ENCODE data around the gene B3GNT7. TPM values are rescaled to one million over a fixed set of nuclear protein-coding genes. Genes with fewer than 3 reads are reported as not detected.

B3GNT7 gene
- total and polyA plus RNA-seq, 2 experiments from 2014 or later = 44.2 to 89.4 TPM

DNA sequence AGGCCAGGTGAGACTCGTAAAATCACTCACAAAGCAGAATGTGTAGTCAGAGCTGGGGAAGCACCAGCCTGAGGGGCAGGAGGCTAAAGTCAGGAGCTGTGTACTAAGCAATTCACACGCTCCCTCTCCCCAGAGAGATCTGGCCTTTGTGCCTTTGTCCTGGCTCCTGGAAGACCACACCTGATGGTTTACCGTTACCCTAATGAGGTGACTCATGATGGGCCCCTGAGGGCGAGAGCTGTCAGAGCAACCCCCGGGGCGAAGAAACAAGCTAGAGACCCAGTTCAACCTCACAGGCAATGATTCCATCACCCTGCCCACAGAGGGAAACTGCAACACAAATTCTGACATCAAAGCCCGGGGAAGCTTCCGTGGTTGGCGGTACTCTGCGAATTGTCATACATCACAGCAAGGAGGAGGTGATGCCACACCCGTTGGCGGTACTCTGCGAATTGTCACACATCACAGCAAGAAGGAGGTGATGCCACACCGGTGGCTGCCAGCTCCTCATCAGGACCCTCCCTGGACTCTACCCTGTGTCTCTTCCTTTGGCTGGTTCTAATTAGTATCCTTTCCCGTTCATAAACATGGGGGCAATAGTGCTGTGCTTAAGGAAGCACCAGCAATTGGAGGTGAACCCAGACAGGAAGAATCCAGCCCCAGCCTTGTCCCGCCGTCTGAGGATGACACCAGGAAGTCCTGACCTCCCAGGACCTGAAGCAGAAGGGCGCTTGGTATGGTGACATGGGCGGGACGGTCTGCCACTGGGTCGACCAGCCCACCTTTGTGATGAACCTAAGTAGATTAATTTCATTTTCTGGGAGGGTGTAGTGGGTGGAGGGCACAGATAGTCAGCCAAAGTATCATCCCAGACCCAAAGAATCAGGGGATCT, 30.5 kb downstream of the B3GNT7 start:
- H3K4me1 Mint-ChIP-seq = peaks cover 21% of the 10 kb centered on the region
- H3K27me3 ChIP-seq (ENCODE audit: insufficient read depth) = no peaks in the 10 kb centered on the region
- TF ChIP-seq, protein P1, sequence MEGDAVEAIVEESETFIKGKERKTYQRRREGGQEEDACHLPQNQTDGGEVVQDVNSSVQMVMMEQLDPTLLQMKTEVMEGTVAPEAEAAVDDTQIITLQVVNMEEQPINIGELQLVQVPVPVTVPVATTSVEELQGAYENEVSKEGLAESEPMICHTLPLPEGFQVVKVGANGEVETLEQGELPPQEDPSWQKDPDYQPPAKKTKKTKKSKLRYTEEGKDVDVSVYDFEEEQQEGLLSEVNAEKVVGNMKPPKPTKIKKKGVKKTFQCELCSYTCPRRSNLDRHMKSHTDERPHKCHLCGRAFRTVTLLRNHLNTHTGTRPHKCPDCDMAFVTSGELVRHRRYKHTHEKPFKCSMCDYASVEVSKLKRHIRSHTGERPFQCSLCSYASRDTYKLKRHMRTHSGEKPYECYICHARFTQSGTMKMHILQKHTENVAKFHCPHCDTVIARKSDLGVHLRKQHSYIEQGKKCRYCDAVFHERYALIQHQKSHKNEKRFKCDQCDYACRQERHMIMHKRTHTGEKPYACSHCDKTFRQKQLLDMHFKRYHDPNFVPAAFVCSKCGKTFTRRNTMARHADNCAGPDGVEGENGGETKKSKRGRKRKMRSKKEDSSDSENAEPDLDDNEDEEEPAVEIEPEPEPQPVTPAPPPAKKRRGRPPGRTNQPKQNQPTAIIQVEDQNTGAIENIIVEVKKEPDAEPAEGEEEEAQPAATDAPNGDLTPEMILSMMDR (conservative IDR thresholded peaks at IDR 0.05; ENCODE audit: low read depth in 2 of 2) = no peak
- TF ChIP-seq REST (IDR thresholded peaks at IDR 0.05; ENCODE audit: unreplicated experiment) (no peak), JUNB (IDR thresholded peaks at IDR 0.05; ENCODE audit: unreplicated experiment) (no peak), NANOG (IDR thresholded peaks at IDR 0.05; ENCODE audit: borderline replicate concordance) (no peak), STAT1 (IDR thresholded peaks at IDR 0.05; ENCODE audit: unreplicated experiment) (no peak), CREB1 (CRISPR knock-in tag; IDR thresholded peaks at IDR 0.05; ENCODE audit: low read depth) (no peak), POLR2AphosphoS5 (IDR thresholded peaks at IDR 0.05; ENCODE audit: low read depth) (no peak), EZH2phosphoT487 (IDR thresholded peaks at IDR 0.05; ENCODE audit: unreplicated experiment) (no peak), ZNF114 (CRISPR knock-in tag; IDR thresholded peaks at IDR 0.05) (no peak), ZNF331 (CRISPR knock-in tag; IDR thresholded peaks at IDR 0.05; ENCODE audit: low read depth) (no peak)
- TF ChIP-seq, protein P2, sequence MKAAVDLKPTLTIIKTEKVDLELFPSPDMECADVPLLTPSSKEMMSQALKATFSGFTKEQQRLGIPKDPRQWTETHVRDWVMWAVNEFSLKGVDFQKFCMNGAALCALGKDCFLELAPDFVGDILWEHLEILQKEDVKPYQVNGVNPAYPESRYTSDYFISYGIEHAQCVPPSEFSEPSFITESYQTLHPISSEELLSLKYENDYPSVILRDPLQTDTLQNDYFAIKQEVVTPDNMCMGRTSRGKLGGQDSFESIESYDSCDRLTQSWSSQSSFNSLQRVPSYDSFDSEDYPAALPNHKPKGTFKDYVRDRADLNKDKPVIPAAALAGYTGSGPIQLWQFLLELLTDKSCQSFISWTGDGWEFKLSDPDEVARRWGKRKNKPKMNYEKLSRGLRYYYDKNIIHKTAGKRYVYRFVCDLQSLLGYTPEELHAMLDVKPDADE (IDR thresholded peaks at IDR 0.05) = no peak
- TF ChIP-seq, protein P3, sequence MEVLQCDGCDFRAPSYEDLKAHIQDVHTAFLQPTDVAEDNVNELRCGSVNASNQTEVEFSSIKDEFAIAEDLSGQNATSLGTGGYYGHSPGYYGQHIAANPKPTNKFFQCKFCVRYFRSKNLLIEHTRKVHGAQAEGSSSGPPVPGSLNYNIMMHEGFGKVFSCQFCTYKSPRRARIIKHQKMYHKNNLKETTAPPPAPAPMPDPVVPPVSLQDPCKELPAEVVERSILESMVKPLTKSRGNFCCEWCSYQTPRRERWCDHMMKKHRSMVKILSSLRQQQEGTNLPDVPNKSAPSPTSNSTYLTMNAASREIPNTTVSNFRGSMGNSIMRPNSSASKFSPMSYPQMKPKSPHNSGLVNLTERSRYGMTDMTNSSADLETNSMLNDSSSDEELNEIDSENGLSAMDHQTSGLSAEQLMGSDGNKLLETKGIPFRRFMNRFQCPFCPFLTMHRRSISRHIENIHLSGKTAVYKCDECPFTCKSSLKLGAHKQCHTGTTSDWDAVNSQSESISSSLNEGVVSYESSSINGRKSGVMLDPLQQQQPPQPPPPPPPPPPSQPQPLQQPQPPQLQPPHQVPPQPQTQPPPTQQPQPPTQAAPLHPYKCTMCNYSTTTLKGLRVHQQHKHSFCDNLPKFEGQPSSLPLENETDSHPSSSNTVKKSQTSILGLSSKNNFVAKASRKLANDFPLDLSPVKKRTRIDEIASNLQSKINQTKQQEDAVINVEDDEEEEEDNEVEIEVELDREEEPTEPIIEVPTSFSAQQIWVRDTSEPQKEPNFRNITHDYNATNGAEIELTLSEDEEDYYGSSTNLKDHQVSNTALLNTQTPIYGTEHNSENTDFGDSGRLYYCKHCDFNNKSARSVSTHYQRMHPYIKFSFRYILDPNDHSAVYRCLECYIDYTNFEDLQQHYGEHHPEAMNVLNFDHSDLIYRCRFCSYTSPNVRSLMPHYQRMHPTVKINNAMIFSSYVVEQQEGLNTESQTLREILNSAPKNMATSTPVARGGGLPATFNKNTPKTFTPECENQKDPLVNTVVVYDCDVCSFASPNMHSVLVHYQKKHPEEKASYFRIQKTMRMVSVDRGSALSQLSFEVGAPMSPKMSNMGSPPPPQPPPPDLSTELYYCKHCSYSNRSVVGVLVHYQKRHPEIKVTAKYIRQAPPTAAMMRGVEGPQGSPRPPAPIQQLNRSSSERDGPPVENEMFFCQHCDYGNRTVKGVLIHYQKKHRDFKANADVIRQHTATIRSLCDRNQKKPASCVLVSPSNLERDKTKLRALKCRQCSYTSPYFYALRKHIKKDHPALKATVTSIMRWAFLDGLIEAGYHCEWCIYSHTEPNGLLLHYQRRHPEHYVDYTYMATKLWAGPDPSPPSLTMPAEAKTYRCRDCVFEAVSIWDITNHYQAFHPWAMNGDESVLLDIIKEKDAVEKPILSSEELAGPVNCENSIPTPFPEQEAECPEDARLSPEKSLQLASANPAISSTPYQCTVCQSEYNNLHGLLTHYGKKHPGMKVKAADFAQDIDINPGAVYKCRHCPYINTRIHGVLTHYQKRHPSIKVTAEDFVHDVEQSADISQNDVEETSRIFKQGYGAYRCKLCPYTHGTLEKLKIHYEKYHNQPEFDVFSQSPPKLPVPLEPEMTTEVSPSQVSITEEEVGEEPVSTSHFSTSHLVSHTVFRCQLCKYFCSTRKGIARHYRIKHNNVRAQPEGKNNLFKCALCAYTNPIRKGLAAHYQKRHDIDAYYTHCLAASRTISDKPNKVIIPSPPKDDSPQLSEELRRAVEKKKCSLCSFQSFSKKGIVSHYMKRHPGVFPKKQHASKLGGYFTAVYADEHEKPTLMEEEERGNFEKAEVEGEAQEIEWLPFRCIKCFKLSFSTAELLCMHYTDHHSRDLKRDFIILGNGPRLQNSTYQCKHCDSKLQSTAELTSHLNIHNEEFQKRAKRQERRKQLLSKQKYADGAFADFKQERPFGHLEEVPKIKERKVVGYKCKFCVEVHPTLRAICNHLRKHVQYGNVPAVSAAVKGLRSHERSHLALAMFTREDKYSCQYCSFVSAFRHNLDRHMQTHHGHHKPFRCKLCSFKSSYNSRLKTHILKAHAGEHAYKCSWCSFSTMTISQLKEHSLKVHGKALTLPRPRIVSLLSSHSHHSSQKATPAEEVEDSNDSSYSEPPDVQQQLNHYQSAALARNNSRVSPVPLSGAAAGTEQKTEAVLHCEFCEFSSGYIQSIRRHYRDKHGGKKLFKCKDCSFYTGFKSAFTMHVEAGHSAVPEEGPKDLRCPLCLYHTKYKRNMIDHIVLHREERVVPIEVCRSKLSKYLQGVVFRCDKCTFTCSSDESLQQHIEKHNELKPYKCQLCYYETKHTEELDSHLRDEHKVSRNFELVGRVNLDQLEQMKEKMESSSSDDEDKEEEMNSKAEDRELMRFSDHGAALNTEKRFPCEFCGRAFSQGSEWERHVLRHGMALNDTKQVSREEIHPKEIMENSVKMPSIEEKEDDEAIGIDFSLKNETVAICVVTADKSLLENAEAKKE (CRISPR knock-in tag; IDR thresholded peaks at IDR 0.05) = no peak
- H3K9me2 ChIP-seq (ENCODE audit: insufficient read depth) = peaks cover 10% of the 10 kb centered on the region; the same call in 1 of the 2 replicates
- H3K9me3 Mint-ChIP-seq = peaks cover 1% of the 10 kb centered on the region; the same call in 1 of the 3 replicates
- no peak overlapping the region for H3K4me3 Mint-ChIP-seq
- no peaks in the 10 kb centered on the region for H3K36me3 ChIP-seq (ENCODE audit: insufficient read depth)
- H3K27me3 Mint-ChIP-seq (ENCODE audit: insufficient read depth, low read depth, poor library complexity) = peaks cover 18% of the 10 kb centered on the region
- no peak overlapping the region for H3K27ac ChIP-seq (ENCODE audit: low read depth)
- peak; percentile 71 for ATAC-seq
- H3K4me3 ChIP-seq = no peak overlapping the region
- H4K20me1 ChIP-seq (replicated peaks; ENCODE audit: insufficient read depth) = no peaks in the 10 kb centered on the region
- H3K27ac Mint-ChIP-seq = no peak overlapping the region
- DNase-seq (ENCODE audit: low spot score) = peak; percentile 25
- no peaks in the 10 kb centered on the region for H3K4me1 ChIP-seq (ENCODE audit: insufficient read depth)
- no peaks in the 10 kb centered on the region for H3K79me2 ChIP-seq (replicated peaks; ENCODE audit: insufficient read depth)
- H3F3A ChIP-seq (replicated peaks; ENCODE audit: low read depth) = 0 out of 2 replicates have a peak, but pooled peaks cover 6% of the 10 kb centered on the region
- no peaks in the 10 kb centered on the region; the same call in 2 of the 3 replicates for H3K36me3 Mint-ChIP-seq (ENCODE audit: low read depth)
- H3K4me2 ChIP-seq = no peak overlapping the region
- no peak overlapping the region for H2AFZ ChIP-seq
